ENCODE data around the gene PDE12.

Gene PDE12

GRCh38 chr3:57545636-57546268 lies 10.3 kb upstream of the PDE12 start:
- H3K9ac ChIP-seq (ENCODE audit: insufficient read length) = no peak overlapping the region
- no peak overlapping the region for H3K4me3 ChIP-seq
- TF ChIP-seq EZH2 (IDR thresholded peaks at IDR 0.05) (no peak), FOXP2 (optimal IDR thresholded peaks at IDR 0.05; ENCODE audit: control extremely low read depth, extremely low read length, insufficient read depth) (no peak), POLR2AphosphoS5 (IDR thresholded peaks at IDR 0.05; ENCODE audit: borderline replicate concordance, low read depth, low read length) (no peak)
- no peak overlapping the region for H3K27ac ChIP-seq
- no peaks in the 10 kb centered on the region for H3K36me3 ChIP-seq (ENCODE audit: insufficient read depth, low read length)
- no peaks in the 10 kb centered on the region for H3K9me3 ChIP-seq (ENCODE audit: low read depth, low read length)
- DNase-seq (ENCODE audit: low read depth, low spot score) = no peak

- no peak for TF ChIP-seq EZH2 (IDR thresholded peaks at IDR 0.05)
- TF ChIP-seq POLR2AphosphoS5 (IDR thresholded peaks at IDR 0.05; ENCODE audit: borderline replicate concordance, low read depth, low read length) = no peak
- no peak for TF ChIP-seq FOXP2 (optimal IDR thresholded peaks at IDR 0.05; ENCODE audit: control extremely low read depth, extremely low read length, insufficient read depth)
- Histone ChIP-seq H3K9ac (ENCODE audit: insufficient read length) (no peak overlapping the region), H3K27ac (no peak overlapping the region), H3K36me3 (ENCODE audit: insufficient read depth, low read length) (no peaks in the 10 kb centered on the region), H3K9me3 (ENCODE audit: low read depth, low read length) (no peaks in the 10 kb centered on the region), H3K4me3 (no peak overlapping the region)
- DNase-seq (ENCODE audit: low read depth, low spot score) = no peak
These were observed 9.5 kb upstream of the PDE12 start for GRCh38 chr3:57546616-57547015.

DNA sequence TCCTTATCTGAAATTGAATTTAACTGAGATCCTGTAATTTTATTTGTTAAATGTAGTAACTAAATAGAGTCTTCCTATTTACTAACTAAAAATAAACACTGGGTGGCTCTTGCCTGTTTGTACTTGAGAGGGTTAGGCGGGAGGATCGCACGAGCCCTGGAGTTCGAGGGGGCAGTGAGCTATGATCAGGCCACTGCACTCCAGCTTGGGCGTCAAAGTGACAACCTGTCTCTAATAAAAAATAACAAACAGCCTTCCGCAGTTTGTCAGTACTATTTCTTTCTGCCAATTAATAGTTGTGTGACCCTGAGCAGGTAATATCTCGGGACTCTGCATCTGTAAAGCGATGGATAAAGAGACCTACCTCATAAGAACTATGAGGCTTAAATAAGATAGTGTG lies 768 bp upstream of the PDE12 start:
- H3K9me3 ChIP-seq (ENCODE audit: low read depth, low read length) = no peaks in the 10 kb centered on the region
- TF ChIP-seq POLR2AphosphoS5 (IDR thresholded peaks at IDR 0.05; ENCODE audit: borderline replicate concordance, low read depth, low read length) (no peak), FOXP2 (optimal IDR thresholded peaks at IDR 0.05; ENCODE audit: control extremely low read depth, extremely low read length, insufficient read depth) (no peak)
- peaks cover 3% of the 10 kb centered on the region; the same call in 1 of the 2 replicates for H3K36me3 ChIP-seq (ENCODE audit: insufficient read depth, low read length)
- no peak for DNase-seq (ENCODE audit: low read depth, low spot score)
- peak overlapping the region; percentile 89 for H3K9ac ChIP-seq (ENCODE audit: insufficient read length)
- no peak overlapping the region for H3K27ac ChIP-seq
- H3K4me3 ChIP-seq = peak overlapping the region; percentile 87

GRCh38 chr3:57556459-57557084 lies 498 bp downstream of the PDE12 start:
- TF ChIP-seq POLR2AphosphoS5 (IDR thresholded peaks at IDR 0.05; ENCODE audit: borderline replicate concordance, low read depth, low read length) (no peak), EZH2 (IDR thresholded peaks at IDR 0.05) (no peak), FOXP2 (optimal IDR thresholded peaks at IDR 0.05; ENCODE audit: control extremely low read depth, extremely low read length, insufficient read depth) (no peak)
- no peak overlapping the region for H3K27ac ChIP-seq
- no peaks in the 10 kb centered on the region for H3K9me3 ChIP-seq (ENCODE audit: low read depth, low read length)
- peaks cover 8% of the 10 kb centered on the region; the same call in 1 of the 2 replicates for H3K36me3 ChIP-seq (ENCODE audit: insufficient read depth, low read length)
- peak overlapping the region; percentile 87 for H3K4me3 ChIP-seq
- H3K9ac ChIP-seq (ENCODE audit: insufficient read length) = peak overlapping the region; percentile 89
- no peak for DNase-seq (ENCODE audit: low read depth, low spot score)

DNA sequence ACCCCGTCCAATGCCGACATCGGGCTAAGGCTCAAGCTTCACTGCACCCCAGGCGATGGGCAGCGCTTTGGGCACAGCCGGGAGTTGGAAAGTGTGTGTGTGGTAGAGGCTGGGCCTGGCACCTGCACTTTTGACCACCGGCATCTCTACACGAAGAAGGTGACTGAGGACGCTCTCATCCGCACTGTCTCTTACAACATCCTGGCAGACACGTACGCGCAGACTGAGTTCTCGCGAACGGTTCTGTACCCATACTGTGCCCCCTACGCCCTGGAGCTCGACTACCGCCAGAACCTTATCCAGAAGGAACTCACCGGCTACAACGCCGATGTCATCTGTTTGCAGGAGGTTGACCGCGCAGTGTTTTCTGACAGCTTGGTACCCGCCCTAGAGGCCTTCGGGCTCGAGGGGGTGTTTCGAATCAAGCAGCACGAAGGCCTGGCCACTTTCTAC lies 1.0 kb downstream of the PDE12 start:
- TF ChIP-seq POLR2AphosphoS5 (IDR thresholded peaks at IDR 0.05; ENCODE audit: borderline replicate concordance, low read depth, low read length) (no peak), FOXP2 (optimal IDR thresholded peaks at IDR 0.05; ENCODE audit: control extremely low read depth, extremely low read length, insufficient read depth) (no peak), EZH2 (IDR thresholded peaks at IDR 0.05) (no peak)
- Histone ChIP-seq H3K4me3 (peak overlapping the region; percentile 87), H3K9ac (ENCODE audit: insufficient read length) (peak overlapping the region; percentile 89), H3K9me3 (ENCODE audit: low read depth, low read length) (no peaks in the 10 kb centered on the region), H3K36me3 (ENCODE audit: insufficient read depth, low read length) (peaks cover 8% of the 10 kb centered on the region; the same call in 1 of the 2 replicates), H3K27ac (no peak overlapping the region)
- DNase-seq (ENCODE audit: low read depth, low spot score) = no peak

GRCh38 chr3:57559526-57559925 lies 3.5 kb downstream of the PDE12 start:
- TF ChIP-seq EZH2 (IDR thresholded peaks at IDR 0.05) (no peak), POLR2AphosphoS5 (IDR thresholded peaks at IDR 0.05; ENCODE audit: borderline replicate concordance, low read depth, low read length) (no peak), FOXP2 (optimal IDR thresholded peaks at IDR 0.05; ENCODE audit: control extremely low read depth, extremely low read length, insufficient read depth) (no peak)
- Histone ChIP-seq H3K4me3 (no peak overlapping the region), H3K27ac (no peak overlapping the region), H3K9me3 (ENCODE audit: low read depth, low read length) (no peaks in the 10 kb centered on the region), H3K36me3 (ENCODE audit: insufficient read depth, low read length) (peaks cover 8% of the 10 kb centered on the region; the same call in 1 of the 2 replicates), H3K9ac (ENCODE audit: insufficient read length) (no peak overlapping the region)
- no peak for DNase-seq (ENCODE audit: low read depth, low spot score)

DNA sequence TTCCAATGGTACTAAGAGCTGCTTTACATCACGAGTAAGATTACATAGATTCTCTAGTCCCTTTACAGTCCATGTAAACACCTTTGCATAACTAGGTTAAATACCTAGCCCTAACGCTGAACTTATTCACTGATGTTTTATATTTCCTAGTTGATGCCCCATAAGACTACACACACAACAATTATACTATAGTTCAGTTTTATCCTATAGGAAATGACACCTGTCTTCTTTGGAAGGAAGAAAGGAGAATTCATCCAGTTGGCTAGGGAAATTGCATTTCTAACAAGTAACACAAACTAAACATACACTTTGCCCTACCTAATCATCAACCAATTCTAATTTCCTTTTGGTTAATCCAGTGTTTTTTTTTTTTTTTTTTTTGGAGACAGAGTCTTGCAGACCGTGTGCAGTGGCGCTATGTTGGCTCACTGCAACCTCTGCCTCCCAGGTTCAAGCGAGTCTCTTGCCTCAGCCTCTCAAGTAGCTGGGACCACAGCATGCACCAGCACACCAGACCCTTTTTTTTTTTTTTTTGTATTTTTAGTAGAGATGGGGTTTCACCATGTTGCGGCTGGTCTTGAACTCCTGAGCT lies 13.9 kb downstream of the PDE12 start:
- TF ChIP-seq EZH2 (IDR thresholded peaks at IDR 0.05) (no peak), FOXP2 (optimal IDR thresholded peaks at IDR 0.05; ENCODE audit: control extremely low read depth, extremely low read length, insufficient read depth) (no peak), POLR2AphosphoS5 (IDR thresholded peaks at IDR 0.05; ENCODE audit: borderline replicate concordance, low read depth, low read length) (no peak)
- no peak for DNase-seq (ENCODE audit: low read depth, low spot score)
- no peak overlapping the region for H3K4me3 ChIP-seq
- no peak overlapping the region for H3K9ac ChIP-seq (ENCODE audit: insufficient read length)
- H3K9me3 ChIP-seq (ENCODE audit: low read depth, low read length) = no peaks in the 10 kb centered on the region
- H3K36me3 ChIP-seq (ENCODE audit: insufficient read depth, low read length) = peaks cover 4% of the 10 kb centered on the region
- H3K27ac ChIP-seq = no peak overlapping the region

GRCh38 chr3:57570878-57571277 lies 14.8 kb downstream of the PDE12 start:
- DNase-seq (ENCODE audit: low read depth, low spot score) = no peak
- TF ChIP-seq EZH2 (IDR thresholded peaks at IDR 0.05) (no peak), FOXP2 (optimal IDR thresholded peaks at IDR 0.05; ENCODE audit: control extremely low read depth, extremely low read length, insufficient read depth) (no peak), POLR2AphosphoS5 (IDR thresholded peaks at IDR 0.05; ENCODE audit: borderline replicate concordance, low read depth, low read length) (no peak)
- Histone ChIP-seq H3K27ac (no peak overlapping the region), H3K9me3 (ENCODE audit: low read depth, low read length) (no peaks in the 10 kb centered on the region), H3K4me3 (no peak overlapping the region), H3K9ac (ENCODE audit: insufficient read length) (no peak overlapping the region), H3K36me3 (ENCODE audit: insufficient read depth, low read length) (peaks cover 10% of the 10 kb centered on the region)

Data from SK-N-MC (cell line).